GM21529 (cell line): Measurements from ENCODE around the gene OGDH.
A peak's percentile ranks its signal among the peaks of the same experiment; 100 is the strongest.
"Not testable (repeated sequence)": the region's sequence is repeated elsewhere in the genome, so short reads cannot be mapped to it uniquely, and the experiment has no call there.

Experiments used
- ATAC-seq: cut with Tn5 transposase; IDR thresholded peaks from one replicate; pipeline ENCODE4 v1.9.1; 2021; ENCODE audit not compliant: unreplicated experiment

The OGDH gene

GRCh38 chr7:44580945-44581878, 25.2 kb upstream of the OGDH start:
- ATAC-seq: peak; percentile 38

- peak; percentile 84 for ATAC-seq
Measured at GRCh38 chr7:44581879-44582603, 24.4 kb upstream of the OGDH start, which contains the start of gene TMED4. TMED4 (minus strand) TSS chr7:44582231; CDS start chr7:44582206, 25 bp downstream.

GRCh38 chr7:44583146-44583865, 23.1 kb upstream of the OGDH start:
- no peak for ATAC-seq

GRCh38 chr7:44587843-44588711, 18.4 kb upstream of the OGDH start:
- ATAC-seq: peak; percentile 66

GRCh38 chr7:44590910-44591309, 15.5 kb upstream of the OGDH start:
- ATAC-seq: no peak

- no peak for ATAC-seq
Measured at GRCh38 chr7:44595934-44596635, 10.3 kb upstream of the OGDH start.

GRCh38 chr7:44597181-44597580, 9.2 kb upstream of the OGDH start:
- ATAC-seq: not testable (repeated sequence)

- no peak for ATAC-seq
Measured at GRCh38 chr7:44599222-44599621, 7.2 kb upstream of the OGDH start.

- no peak for ATAC-seq
Measured at GRCh38 chr7:44602576-44602910, 3.9 kb upstream of the OGDH start.

GRCh38 chr7:44603193-44603592, 3.2 kb upstream of the OGDH start:
- no peak for ATAC-seq

- ATAC-seq: no peak
Measured at GRCh38 chr7:44604941-44605340, 1.5 kb upstream of the OGDH start.

- ATAC-seq: no peak
Measured at GRCh38 chr7:44607141-44608068, 978 bp downstream of the OGDH start.

GRCh38 chr7:44608916-44609648, 2.7 kb downstream of the OGDH start:
- no peak for ATAC-seq

- no peak for ATAC-seq
Measured at GRCh38 chr7:44609829-44610228, 3.4 kb downstream of the OGDH start.

GRCh38 chr7:44615149-44615611, 8.8 kb downstream of the OGDH start:
- no peak for ATAC-seq

GRCh38 chr7:44615793-44616192, 9.4 kb downstream of the OGDH start:
- no peak for ATAC-seq

- ATAC-seq: no peak
Measured at GRCh38 chr7:44616545-44616944, 10.1 kb downstream of the OGDH start.
